GM13976 (cell line): ENCODE data around the gene CREM.

Source experiments
- DNase-seq: peaks from one replicate; pipeline ENCODE4 v3.0.0; 2012; ENCODE audit warnings: low spot score
- CTCF ChIP-seq: IDR thresholded peaks from 2 replicates; pipeline ENCODE4 v1.5.1; 2012; ENCODE audit warnings: borderline replicate concordance, mild to moderate bottlenecking; ENCODE audit not compliant: insufficient read depth; ENCODE audit errors: extremely low read depth, missing control alignments, control extremely low read depth
- in situ Hi-C: fragments of 300-500 bp; cut with MboI; formaldehyde crosslinking; loops from one replicate; pipeline ENCODE4 v1.12.0; 2022; ENCODE audit warnings: low sequenced_read_pairs, mixed read lengths, inconsistent platforms; ENCODE audit not compliant: unreplicated experiment

The CREM gene

GRCh38 chr10:35203745-35204144 lies 77.1 kb downstream of the CREM start:
- no peak for DNase-seq
- TF ChIP-seq CTCF = no peak

DNA sequence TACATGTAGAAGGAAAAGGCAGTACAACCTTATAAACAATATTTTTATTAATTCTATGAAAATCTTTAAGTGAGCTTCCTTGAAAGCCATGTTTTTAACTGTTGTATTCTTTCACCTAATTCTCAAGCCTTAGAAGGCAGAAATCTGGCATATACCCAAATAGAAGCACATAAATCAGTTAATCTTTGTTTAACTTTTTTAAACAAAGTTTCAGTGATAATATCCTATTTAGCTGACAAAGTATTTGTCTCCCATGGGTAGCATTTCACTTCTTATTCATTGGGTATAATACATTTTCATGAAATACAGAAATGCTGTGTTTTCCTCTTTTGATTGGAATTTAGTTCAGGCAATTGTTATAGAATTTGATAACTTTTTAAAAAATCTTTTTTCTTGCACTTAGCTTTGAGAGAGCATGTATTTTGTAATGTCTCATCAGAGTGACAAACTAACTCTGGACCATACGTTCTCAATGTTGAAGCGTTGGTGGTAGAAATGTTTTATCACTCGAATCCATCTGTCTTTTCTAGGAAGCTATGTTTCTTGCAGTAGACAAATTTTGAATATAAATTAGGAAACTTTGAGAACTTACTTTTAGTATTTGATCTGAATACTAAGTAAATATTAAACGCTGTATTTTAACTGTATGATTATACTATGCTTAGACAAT lies 78.1 kb downstream of the CREM start:
- in situ Hi-C loops = loop anchor here (25.0 kb wide), 1 partner anchor 542 kb away; no protein-coding TSS in a partner anchor
- no peak for TF ChIP-seq CTCF
- DNase-seq = no peak

More at GRCh38 chr10:35203745-35204144, 77.1 kb downstream of the CREM start:
- in situ Hi-C loops = loop anchor here (25.0 kb wide), 1 partner anchor 541 kb away; no protein-coding TSS in a partner anchor

GRCh38 chr10:35206274-35206673 lies 79.6 kb downstream of the CREM start:
- in situ Hi-C loops = loop anchor here (25.0 kb wide), 1 partner anchor 544 kb away; no protein-coding TSS in a partner anchor
- no peak for DNase-seq
- TF ChIP-seq CTCF = no peak

GRCh38 chr10:35208536-35208935 lies 81.9 kb downstream of the CREM start:
- peak; percentile 47 for DNase-seq
- in situ Hi-C loops = loop anchor here (25.0 kb wide), 1 partner anchor 546 kb away; no protein-coding TSS in a partner anchor
- no peak for TF ChIP-seq CTCF

- in situ Hi-C loops = loop anchor here (25.0 kb wide), 1 partner anchor 547 kb away; no protein-coding TSS in a partner anchor
- TF ChIP-seq CTCF = no peak
- DNase-seq = no peak
These were observed 82.4 kb downstream of the CREM start for GRCh38 chr10:35208949-35209613.

DNA sequence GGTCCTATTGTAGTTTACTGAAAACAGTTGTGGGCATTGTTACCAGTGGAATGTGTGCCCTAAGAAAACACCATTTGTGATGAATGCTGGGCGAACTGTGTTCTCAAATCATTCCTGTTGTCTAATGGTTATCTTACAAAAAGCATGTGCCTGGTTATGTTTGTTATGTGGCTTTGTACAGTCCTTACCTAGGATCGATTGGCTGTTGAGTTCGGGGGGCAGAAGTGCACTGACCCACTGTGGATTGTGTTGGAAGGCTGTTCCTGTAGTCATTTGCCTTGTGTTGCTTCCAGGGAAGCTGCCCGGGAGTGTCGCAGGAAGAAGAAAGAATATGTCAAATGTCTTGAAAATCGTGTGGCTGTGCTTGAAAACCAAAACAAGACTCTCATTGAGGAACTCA lies 84.3 kb downstream of the CREM start:
- no peak for TF ChIP-seq CTCF
- DNase-seq = no peak

More for the DNA sequence above, 84.3 kb downstream of the CREM start:
- in situ Hi-C loops = loop anchor here (5.0 to 25.0 kb wide), 2 partner anchors 84 to 549 kb away; partner anchors contain the start of gene CREM
